HG02884 (cell line): ENCODE measurements around the gene SV2C.

Source experiments
- ATAC-seq: cut with Tn5 transposase; IDR thresholded peaks from one replicate; pipeline ENCODE4 v1.9.1; 2021; ENCODE audit warnings: mild to moderate bottlenecking, moderate library complexity; ENCODE audit not compliant: unreplicated experiment

Gene SV2C

GRCh38 chr5:76402251-76402885 lies 319.2 kb downstream of the SV2C start:
- ATAC-seq, result peak; percentile 37

GRCh38 chr5:76402886-76403765 lies 319.9 kb downstream of the SV2C start, which contains the start of gene IQGAP2:
TSS of gene IQGAP2 (plus strand) at chr5:76403285. CDS start at chr5:76403546, 261 bp downstream.
- peak; percentile 50 for ATAC-seq
